Effector memory CD8-positive, alpha-beta T cell (primary cell): ENCODE results near the gene RALGDS.
"Not testable (repeated sequence)": the region's sequence is repeated elsewhere in the genome, so short reads cannot be mapped to it uniquely, and the experiment has no call there.

Source experiments
- ATAC-seq: fragments of 150-1000 bp; cut with Tn5 transposase; replicated peaks from 2 replicates; pipeline ENCODE4 v1.10.0; 2021; ENCODE audit warnings: mild to moderate bottlenecking, moderate library complexity
- DNase-seq, 3 experiments: peaks; one replicate each; pipeline ENCODE4 v3.0.0; 2021
- H3K27ac Mint-ChIP-seq, 2 donors: one replicate each; pipeline ENCODE4 v1.8.0; 2022; ENCODE audit warnings: mild to moderate bottlenecking in 2 of 2, mixed read lengths in 2 of 2, moderate library complexity in 2 of 2
- H3K27me3 Mint-ChIP-seq, 2 donors: one replicate each; pipeline ENCODE4 v1.8.0; 2022; ENCODE audit warnings: mixed read lengths in 2 of 2
- H3K36me3 Mint-ChIP-seq: one replicate; pipeline ENCODE4 v1.8.0; 2022; ENCODE audit warnings: mild to moderate bottlenecking, moderate library complexity, mixed read lengths; ENCODE audit not compliant: insufficient read depth
- H3K4me1 Mint-ChIP-seq, 2 donors: one replicate each; pipeline ENCODE4 v1.8.0; 2022; ENCODE audit warnings: low read depth in 2 of 2, mixed read lengths in 2 of 2
- H3K4me3 Mint-ChIP-seq, 2 donors: one replicate each; pipeline ENCODE4 v1.8.0; 2022; ENCODE audit warnings: mild to moderate bottlenecking in 2 of 2, mixed read lengths in 2 of 2, moderate library complexity in 2 of 2
- H3K9me3 Mint-ChIP-seq, 2 donors: one replicate each; pipeline ENCODE4 v1.8.0; 2022; ENCODE audit warnings: mixed read lengths in 2 of 2
- total RNA-seq, 9 experiments: gene quantifications; one replicate each; lab custom pipeline; 2026; lab: John Stamatoyannopoulos, UW

Gene RALGDS
- 19.5 to 128 (median 72.7) reads per million in 9 experiments for total RNA-seq

GRCh38 chr9:133121198-133121914 lies at the start of gene RALGDS:
Gene RALGDS (minus strand): TSS chr9:133121240. CDS start chr9:133121154, 86 bp downstream.
- H3K4me1 Mint-ChIP-seq = peaks cover 63% of the 10 kb centered on the region in 2 donors
- peaks cover 89% of the 10 kb centered on the region for H3K36me3 Mint-ChIP-seq
- no peaks in the 10 kb centered on the region for H3K27me3 Mint-ChIP-seq
- no peaks in the 10 kb centered on the region for H3K9me3 Mint-ChIP-seq
- H3K4me3 Mint-ChIP-seq = peak within 1 kb of the TSS; percentile 65 to 78
- peak within 1 kb of the TSS; percentile 99 to 100 for H3K27ac Mint-ChIP-seq
- peak; percentile 80 to 85 (median 84) for DNase-seq
- peak; percentile 75 for ATAC-seq

- Mint-ChIP-seq H3K36me3 (peaks cover 3% of the 10 kb centered on the region), H3K4me3 (no peak overlapping the region)
- no peak for ATAC-seq
Measured at GRCh38 chr9:133170716-133171115, 49.7 kb upstream of the RALGDS start.

DNA sequence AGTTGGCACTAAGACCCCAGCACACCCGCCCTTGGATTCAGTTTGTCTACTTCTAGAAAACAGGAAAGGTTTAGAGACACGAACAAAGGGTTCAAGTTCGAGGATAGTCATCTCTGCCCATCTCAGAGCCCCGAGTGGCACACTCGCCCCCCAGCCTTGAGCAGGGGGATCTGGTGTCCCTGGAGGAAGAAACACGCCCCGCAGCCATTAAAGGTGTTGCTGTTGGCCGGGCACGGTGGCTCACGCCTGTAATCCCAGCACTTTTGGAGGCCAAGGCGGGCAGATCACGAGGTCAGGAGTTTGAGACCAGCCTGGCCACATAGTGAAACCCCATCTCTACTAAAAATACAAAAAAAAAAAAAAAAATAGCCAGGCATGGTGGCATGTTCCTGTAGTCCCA lies 48.6 kb upstream of the RALGDS start:
- H3K4me3 Mint-ChIP-seq, ATAC-seq, H3K4me1 Mint-ChIP-seq, H3K9me3 Mint-ChIP-seq, H3K36me3 Mint-ChIP-seq, DNase-seq, H3K27ac Mint-ChIP-seq: not testable (repeated sequence)
- peaks cover 10 to 20% of the 10 kb centered on the region in 2 donors for H3K27me3 Mint-ChIP-seq

More at GRCh38 chr9:133170716-133171115, 49.7 kb upstream of the RALGDS start:
- no peaks in the 10 kb centered on the region for H3K4me1 Mint-ChIP-seq
- no peak overlapping the region for H3K27ac Mint-ChIP-seq
- no peaks in the 10 kb centered on the region for H3K9me3 Mint-ChIP-seq
- H3K27me3 Mint-ChIP-seq = peaks cover 19 to 25% of the 10 kb centered on the region in 2 donors
- DNase-seq = no peak

GRCh38 chr9:133169102-133169501 lies 48.1 kb upstream of the RALGDS start:
- Mint-ChIP-seq H3K4me3 (no peak overlapping the region), H3K4me1 (no peaks in the 10 kb centered on the region), H3K36me3 (peaks cover 3% of the 10 kb centered on the region), H3K27ac (no peak overlapping the region), H3K27me3 (peaks cover 10 to 20% of the 10 kb centered on the region in 2 donors), H3K9me3 (no peaks in the 10 kb centered on the region)
- DNase-seq = no peak
- ATAC-seq = no peak

DNA sequence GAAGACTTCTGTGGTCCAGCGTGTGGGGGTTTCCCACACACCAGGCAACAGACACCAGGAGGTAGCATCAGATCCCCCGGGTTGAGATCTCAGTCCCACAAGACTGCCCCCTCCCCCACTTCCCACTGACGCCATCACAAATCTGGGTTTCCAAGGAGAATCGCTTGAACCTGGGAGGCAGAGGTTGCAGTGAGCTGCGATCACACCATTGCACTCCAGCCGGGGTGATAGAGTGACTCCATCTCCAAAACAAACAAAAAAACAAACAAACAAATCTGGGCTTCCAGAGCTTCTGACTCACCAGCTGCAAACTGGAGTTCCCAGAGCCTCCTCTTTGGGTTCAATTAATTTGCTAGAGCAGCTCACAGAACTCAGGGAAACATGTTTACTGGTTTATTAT lies 47.4 kb upstream of the RALGDS start:
- Mint-ChIP-seq H3K9me3 (no peaks in the 10 kb centered on the region), H3K4me3 (no peak overlapping the region), H3K27ac (no peak overlapping the region), H3K27me3 (peaks cover 10 to 20% of the 10 kb centered on the region in 2 donors), H3K36me3 (peaks cover 3% of the 10 kb centered on the region), H3K4me1 (peaks cover 0 to 2% of the 10 kb centered on the region in 2 donors)
- no peak for DNase-seq
- no peak for ATAC-seq

GRCh38 chr9:133167769-133168168 lies 46.7 kb upstream of the RALGDS start:
- no peaks in the 10 kb centered on the region for H3K9me3 Mint-ChIP-seq
- no peak overlapping the region for H3K27ac Mint-ChIP-seq
- no peak for ATAC-seq
- H3K36me3 Mint-ChIP-seq = peaks cover 3% of the 10 kb centered on the region
- DNase-seq = no peak
- peaks cover 10 to 20% of the 10 kb centered on the region in 2 donors for H3K27me3 Mint-ChIP-seq
- peaks cover 0 to 3% of the 10 kb centered on the region in 2 donors for H3K4me1 Mint-ChIP-seq
- no peak overlapping the region for H3K4me3 Mint-ChIP-seq

DNA sequence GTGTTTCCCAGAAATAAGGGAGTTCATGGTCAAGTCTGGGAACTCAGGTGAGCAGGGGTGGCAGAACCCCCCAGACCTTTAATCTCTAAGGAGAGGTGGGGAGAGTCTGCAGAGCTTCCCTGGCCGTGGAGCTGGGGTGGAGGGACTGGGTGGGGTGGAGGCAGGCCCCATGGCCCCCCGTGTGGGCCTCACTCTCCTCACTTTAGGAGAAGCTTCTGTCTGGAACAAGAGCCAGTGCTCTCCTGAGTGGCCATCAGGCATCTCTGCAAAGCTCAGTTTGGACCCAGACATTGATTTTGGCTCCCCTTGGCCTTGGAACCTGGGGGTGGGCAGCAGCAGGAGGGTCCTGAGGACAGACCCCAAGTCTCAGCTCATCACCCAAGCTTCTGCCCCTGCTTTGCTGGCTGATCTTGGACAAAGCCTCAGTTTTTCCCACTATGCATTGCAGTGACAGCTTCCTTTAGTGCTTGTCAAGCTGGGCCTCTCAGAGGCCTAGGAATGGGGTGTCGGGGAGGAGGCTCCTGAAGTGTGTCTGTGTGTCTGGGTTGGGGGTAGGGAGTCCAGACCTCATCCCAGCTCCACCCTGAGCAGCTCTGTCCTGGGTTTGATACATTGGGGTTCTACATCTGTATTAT lies 46.2 kb upstream of the RALGDS start:
- Mint-ChIP-seq H3K27me3 (peaks cover 8 to 19% of the 10 kb centered on the region in 2 donors), H3K36me3 (peaks cover 3% of the 10 kb centered on the region), H3K4me3 (no peak overlapping the region), H3K4me1 (peaks cover 0 to 7% of the 10 kb centered on the region in 2 donors), H3K27ac (no peak overlapping the region), H3K9me3 (no peaks in the 10 kb centered on the region)
- ATAC-seq = no peak
- DNase-seq = no peak

GRCh38 chr9:133166392-133166791 lies 45.4 kb upstream of the RALGDS start:
- no peak overlapping the region for H3K4me3 Mint-ChIP-seq
- H3K4me1 Mint-ChIP-seq = peaks cover 0 to 7% of the 10 kb centered on the region in 2 donors
- ATAC-seq (no peak), DNase-seq (no peak)
- no peaks in the 10 kb centered on the region for H3K9me3 Mint-ChIP-seq
- H3K36me3 Mint-ChIP-seq = peaks cover 3% of the 10 kb centered on the region
- no peak overlapping the region for H3K27ac Mint-ChIP-seq
- peaks cover under 1 to 11% of the 10 kb centered on the region in 2 donors for H3K27me3 Mint-ChIP-seq

GRCh38 chr9:133165452-133165730 lies 44.4 kb upstream of the RALGDS start:
- DNase-seq (no peak), ATAC-seq (no peak)
- no peak overlapping the region for H3K4me3 Mint-ChIP-seq
- H3K27ac Mint-ChIP-seq = no peak overlapping the region
- no peaks in the 10 kb centered on the region for H3K9me3 Mint-ChIP-seq
- peaks cover 3% of the 10 kb centered on the region for H3K36me3 Mint-ChIP-seq
- H3K27me3 Mint-ChIP-seq = peaks cover 0 to 7% of the 10 kb centered on the region in 2 donors
- peaks cover 0 to 7% of the 10 kb centered on the region in 2 donors for H3K4me1 Mint-ChIP-seq

GRCh38 chr9:133164191-133164590 lies 43.2 kb upstream of the RALGDS start:
- H3K4me1 Mint-ChIP-seq = peaks cover 0 to 7% of the 10 kb centered on the region in 2 donors
- H3K27me3 Mint-ChIP-seq = peaks cover 0 to 7% of the 10 kb centered on the region in 2 donors
- H3K36me3 Mint-ChIP-seq = peaks cover 3% of the 10 kb centered on the region
- no peaks in the 10 kb centered on the region for H3K9me3 Mint-ChIP-seq
- peak overlapping the region; percentile 72 to 76 for H3K4me3 Mint-ChIP-seq
- peak overlapping the region in 1 of 2 donors; percentile 73 for H3K27ac Mint-ChIP-seq
- DNase-seq (no peak), ATAC-seq (no peak)

DNA sequence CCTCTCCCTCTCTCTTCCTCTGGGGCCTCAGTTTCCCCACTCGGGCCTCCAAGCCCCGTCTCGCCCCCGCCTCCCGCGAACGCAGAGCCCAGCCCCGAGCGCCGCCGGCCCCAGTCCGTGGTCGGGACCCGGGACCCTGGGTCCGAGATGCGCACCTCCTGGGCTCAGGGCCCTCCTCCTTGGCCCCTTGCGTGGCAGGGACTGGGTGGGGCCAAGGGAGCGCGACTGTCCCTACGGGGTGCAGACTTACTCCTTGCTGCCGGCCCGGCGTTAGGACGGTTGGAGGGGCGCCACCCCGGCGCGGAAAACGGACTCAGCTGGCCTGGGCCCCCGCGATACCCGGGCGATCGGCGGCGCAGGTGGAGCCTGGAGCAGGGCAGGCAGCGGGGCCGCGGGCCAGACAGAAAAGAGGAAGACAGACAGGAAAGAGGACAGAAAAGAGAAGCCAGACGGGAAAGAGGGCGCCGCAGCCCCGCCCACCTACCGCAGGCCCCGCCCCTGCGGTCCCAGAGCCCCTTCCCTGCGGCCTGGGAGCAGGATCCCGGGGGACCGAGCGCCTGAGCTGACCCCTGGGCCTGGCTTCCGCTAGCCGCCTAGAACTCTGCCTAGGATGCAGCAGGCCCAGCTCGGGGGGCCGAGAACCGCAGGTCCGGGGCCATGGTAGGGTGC lies 42.6 kb upstream of the RALGDS start, which contains the start of gene GBGT1:
GBGT1 (minus strand) TSS at position 411 of the 669 bp plus-strand sequence. CDS start 1,502 bp downstream, outside the sequence.
- peak within 1 kb of the TSS; percentile 72 to 76 for H3K4me3 Mint-ChIP-seq
- H3K27ac Mint-ChIP-seq = peak within 1 kb of the TSS in 1 of 2 donors; percentile 73
- H3K4me1 Mint-ChIP-seq = peaks cover 0 to 7% of the 10 kb centered on the region in 2 donors
- H3K27me3 Mint-ChIP-seq = peaks cover 0 to 7% of the 10 kb centered on the region in 2 donors
- ATAC-seq (peak; percentile 58), DNase-seq (no peak)
- H3K36me3 Mint-ChIP-seq = peaks cover 6% of the 10 kb centered on the region
- H3K9me3 Mint-ChIP-seq = no peaks in the 10 kb centered on the region

DNA sequence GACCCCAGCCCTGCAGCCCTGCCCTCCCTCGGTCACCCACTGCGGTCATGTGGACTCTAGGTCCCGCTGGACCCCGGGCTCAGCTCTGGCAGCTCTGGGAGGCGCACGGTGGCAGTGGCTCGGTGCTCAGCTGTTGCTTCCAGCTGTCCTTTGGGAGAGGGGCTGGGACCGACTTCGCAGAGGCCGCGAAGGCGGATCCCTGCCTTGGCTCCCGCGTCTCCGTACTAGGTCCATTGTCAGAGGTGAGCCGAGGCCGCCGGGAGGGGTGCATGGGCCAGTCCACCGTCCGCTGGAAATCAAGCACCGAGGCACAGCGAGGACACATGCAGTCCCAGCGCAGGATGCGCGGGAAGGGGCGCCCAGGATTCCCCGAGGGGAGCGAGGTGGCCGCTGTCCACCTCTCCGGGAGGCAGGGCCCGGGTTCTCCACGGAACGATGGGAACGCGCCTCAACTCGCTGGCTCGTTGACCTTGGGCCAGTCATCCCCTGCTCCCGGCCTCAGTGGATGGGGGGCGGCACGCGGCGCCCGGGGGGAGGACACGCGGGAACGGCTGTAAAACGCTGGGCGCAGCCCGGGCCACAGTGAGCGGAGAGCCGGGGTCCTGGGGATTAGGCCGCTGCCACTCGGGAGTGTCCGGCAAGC lies 41.9 kb upstream of the RALGDS start:
- DNase-seq (no peak), ATAC-seq (no peak)
- H3K36me3 Mint-ChIP-seq = peaks cover 6% of the 10 kb centered on the region
- H3K9me3 Mint-ChIP-seq = no peaks in the 10 kb centered on the region
- peaks cover 0 to 7% of the 10 kb centered on the region in 2 donors for H3K4me1 Mint-ChIP-seq
- peak overlapping the region; percentile 54 to 72 for H3K4me3 Mint-ChIP-seq
- no peak overlapping the region for H3K27ac Mint-ChIP-seq
- peaks cover 0 to 1% of the 10 kb centered on the region in 2 donors for H3K27me3 Mint-ChIP-seq

DNA sequence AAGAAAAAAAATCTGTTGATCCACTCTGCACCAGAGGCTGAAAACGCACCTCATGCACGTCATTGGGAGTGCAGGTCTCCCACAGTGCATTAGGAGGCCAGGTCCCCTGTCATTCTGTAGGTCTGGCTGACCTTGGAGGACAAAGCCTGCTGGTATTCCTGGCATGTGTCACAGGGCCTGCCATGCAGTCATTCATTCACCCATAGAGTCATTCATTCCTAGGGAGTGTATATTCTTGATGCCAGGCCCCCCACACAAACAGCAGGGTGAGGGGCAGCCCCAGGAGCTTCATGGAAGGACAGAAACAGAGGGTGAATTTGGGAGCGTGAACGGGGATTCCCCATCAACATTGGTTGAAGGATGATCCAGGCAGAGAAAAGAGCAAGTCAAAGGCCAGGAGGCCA lies 40.5 kb upstream of the RALGDS start:
- H3K27ac Mint-ChIP-seq = peak overlapping the region in 1 of 2 donors; percentile 1

More for the DNA sequence above, 40.5 kb upstream of the RALGDS start:
- no peak for ATAC-seq
- Mint-ChIP-seq H3K27me3 (no peaks in the 10 kb centered on the region), H3K36me3 (peaks cover 6% of the 10 kb centered on the region), H3K4me1 (peaks cover 0 to 7% of the 10 kb centered on the region in 2 donors), H3K9me3 (no peaks in the 10 kb centered on the region), H3K4me3 (peak overlapping the region in 1 of 2 donors; percentile 13)
- DNase-seq = no peak
